NCI-H2171 treated with DMSO at 0.1 percent for 48 hours (cell line): ENCODE measurements around the gene KCNIP4.

Experiments
- DNase-seq: peaks from one replicate; lab custom pipeline; 2025; lab: John Stamatoyannopoulos, UW

Gene KCNIP4

DNA sequence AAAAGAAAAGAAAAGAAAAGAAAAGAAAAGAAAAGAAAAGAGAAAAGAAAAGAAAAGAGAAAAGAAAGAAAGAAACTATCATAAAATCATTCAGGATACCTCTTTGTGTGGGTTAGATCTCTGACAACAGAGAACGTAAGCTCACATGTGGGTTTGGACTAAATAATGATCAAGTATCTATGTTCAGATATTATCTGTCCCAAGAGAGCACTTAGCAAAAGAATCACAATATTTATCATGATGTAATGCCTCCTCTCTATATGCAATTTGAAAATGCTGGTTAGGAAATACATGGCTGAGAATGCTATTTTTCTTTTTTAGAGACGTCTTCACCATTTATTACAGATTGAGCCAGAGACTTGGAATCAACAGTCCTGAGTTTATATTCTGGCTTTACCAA is 191.3 kb downstream of the KCNIP4 start:
- no peak for DNase-seq

DNA sequence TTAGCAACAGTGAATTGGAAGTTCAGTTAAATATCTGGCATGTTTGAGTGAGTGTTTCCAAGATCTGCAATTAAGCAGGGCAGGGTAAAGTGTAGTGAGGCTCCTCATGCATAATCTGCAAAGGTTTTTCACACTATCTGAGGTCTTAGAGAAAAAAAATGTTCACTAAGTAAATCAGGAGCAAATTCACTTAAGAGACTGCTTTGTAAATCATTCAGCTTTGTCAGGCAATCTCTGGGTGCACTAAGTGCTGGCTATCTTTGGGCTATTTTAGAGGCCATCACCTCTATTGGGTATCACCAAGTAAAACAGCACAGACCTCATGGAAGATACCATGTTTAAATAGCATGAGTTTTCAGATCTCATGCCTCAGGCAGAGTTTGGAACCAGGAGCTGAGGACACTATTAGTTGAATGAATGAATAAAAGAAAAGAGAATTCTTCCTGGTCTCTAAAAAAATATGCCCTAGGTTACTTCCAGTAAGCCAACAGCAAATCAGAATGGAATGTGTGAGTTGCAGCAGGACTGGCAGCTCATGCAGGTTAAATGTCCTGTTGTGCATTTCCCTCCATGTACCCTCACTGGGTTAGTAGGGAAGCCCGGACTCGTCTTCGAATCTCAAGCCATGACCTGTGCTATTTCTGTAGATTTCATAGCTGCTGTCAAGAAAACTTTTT is 195.3 kb downstream of the KCNIP4 start:
- no peak for DNase-seq

DNA sequence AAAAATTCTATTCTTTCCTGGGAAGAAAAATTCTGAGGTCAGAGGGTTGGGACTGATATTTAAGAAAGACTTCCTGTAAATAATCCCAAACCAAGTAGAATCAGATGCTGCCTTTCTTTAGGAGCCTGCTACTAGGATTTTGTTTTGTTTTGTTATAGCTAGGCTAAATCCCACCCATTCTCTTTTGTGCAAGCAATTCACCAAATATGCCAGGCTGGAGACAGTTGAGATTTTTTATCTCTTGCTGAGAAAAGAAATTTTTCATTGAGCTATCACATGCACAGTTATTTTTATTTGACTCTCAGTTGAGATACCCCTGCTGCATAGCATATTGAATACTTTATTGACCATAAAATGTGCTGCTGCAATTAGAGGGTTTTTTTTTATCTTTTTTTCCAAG is 196.0 kb downstream of the KCNIP4 start:
- DNase-seq: no peak

DNA sequence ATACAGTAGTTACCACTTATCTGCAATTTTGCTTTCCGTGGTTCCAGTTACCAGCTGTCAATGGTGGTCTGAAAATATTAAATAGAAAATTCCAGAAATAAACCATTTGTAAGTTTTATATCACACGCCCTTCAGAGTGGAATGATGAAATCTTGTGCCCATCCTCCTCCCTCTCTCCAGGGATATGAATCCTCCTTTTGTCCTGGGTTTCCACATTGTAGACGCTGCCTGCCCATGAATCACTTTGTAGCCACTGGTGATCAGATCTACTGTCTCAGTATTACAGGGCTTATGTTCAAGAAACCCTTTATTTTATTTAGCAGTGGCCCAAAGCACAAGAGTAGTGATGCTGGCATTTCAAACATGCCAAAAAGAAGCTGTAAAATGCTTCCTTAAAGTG is 198.6 kb downstream of the KCNIP4 start:
- DNase-seq: no peak

DNA sequence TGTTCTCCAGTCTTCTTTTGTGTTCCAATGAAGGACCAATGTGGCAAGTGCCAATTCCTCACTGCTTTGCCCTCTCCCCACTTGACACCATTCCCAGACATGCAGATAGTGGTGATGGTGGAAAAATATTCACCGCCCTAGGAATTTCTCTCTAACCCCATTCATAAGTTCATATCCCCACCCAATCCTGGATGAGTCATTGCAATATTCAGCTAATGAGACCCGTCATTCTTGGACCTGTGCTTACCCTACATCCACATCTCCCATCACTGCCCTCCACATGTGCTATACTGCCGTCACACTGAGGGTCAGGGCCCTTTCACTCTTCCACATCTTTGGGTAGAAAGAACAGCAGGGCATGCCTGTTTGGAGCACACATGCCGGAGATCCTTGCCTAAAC is 199.2 kb downstream of the KCNIP4 start:
- no peak for DNase-seq

DNA sequence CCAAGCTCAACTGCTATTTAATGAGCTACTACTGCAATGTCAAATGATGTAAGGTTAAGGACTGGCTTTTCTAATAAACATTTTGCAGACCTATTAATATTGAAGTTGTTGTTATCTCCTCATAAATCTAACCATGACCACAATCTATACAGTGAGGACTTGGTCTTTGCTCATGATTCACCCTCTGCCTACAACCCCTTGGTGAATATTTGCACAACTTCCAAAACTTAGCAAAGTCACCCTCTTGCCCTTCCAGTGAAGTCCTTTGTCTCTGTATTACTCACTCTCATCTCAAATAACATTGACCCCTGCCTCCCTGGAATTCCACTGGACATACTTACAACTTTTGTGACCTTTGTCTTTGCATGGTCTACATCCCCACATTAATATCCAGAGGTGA is 204.5 kb downstream of the KCNIP4 start:
- no peak for DNase-seq

DNA sequence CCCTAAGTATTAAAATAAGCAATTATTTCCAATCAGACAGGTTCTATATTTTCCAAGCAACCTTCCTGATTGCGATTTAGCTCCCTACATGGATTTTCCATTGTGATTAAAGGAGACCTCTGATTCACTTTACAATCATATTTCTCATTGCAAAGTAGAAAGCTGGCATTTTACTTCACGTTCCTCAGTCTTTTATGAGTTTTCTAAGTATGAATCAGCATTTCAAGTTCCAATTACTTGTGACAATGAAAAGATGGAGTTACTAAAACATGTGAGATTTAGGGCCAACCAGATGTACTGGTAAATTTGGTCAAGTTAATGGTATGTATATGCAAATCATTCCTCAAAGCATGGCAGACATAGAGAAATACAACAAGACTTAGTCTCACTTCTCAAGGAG is 206.2 kb downstream of the KCNIP4 start:
- no peak for DNase-seq

DNA sequence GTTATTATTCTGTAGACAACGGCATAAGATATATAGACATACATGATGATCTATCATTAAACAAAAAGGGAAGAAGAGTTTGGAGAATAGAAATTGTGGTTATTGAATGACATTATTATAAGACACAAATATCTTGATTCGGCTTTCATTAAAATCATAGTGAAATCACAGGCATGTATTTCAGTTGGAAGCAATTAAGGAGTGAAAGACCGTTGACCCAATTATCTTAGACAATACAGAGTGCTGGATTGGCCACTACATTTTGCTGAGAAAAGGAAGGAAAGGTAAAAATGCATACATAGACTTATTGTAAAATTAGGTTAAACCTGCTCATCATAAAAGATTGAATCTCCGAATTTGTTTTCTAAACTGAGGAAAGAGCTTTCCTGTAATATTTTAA is 209.8 kb downstream of the KCNIP4 start:
- DNase-seq: no peak

DNA sequence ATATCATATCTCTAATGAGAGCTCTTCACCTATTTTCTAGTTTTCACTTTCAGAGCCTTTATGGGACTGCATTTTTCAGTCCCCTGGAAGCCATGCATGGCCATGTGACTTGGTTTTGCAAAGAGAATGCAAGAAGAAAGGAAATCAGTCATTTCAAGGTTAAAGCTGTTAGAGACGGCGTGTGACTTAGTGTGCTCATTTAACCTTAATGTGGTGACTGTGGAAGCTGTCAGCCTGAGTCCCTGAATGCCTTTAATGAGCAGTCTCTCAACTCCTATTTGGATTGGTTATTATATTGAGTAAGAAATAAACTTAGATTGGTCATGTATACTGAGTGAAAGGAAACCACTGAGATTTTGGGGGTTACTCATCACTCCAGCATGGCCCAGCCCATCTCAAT is 212.7 kb downstream of the KCNIP4 start:
- no peak for DNase-seq

DNA sequence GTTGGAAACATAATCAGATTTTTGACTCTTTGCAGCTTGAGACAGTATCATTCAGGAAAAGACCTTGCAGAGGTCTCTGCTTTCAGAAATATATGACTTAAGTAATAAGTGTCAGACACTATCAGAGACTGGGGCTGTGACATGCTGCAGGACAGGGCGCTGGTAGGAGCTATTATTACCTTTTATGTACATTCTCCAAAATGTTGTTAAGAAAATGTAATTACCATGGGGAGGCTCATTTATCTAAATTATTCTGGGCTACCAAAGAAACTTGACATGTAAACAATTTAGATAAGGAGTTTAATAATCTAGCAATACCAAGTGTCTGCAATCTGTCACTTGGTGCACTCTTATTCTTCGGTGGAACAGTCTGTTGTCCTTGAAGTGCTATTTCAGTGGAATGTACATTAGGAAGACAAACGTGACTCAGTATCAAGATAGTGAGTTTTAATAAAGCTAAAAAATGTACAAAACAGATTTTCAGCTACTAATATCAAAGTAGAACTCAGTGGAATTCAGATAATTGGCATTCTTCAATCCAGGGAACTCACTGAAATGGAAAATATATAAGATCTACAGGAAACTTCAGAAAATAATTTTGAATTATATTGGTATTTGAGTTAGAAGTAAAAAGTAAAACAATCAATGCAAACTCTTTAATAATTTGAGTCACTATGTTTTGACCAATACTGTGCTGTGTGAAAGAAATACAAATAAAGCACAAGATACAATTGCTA is 214.5 kb downstream of the KCNIP4 start:
- DNase-seq: no peak

DNA sequence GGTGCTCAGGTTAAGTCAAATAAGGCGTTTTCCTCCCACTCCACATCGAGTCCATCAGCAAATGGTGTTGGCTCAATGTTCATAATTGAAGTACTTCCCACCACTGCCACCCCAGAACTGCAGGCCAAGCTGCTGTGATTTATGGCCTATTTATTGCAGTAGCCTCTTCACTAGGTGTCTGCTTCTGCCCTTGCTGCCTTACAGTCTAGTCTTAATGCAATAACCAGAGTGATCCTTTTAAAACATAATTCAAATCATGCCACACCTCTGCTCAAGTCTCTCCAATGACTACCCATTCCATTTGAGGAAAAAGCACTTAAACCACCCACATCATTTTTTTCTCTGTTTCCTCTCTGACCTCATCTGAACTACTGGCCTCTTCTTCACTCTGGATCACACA is 220.3 kb downstream of the KCNIP4 start:
- no peak for DNase-seq

DNA sequence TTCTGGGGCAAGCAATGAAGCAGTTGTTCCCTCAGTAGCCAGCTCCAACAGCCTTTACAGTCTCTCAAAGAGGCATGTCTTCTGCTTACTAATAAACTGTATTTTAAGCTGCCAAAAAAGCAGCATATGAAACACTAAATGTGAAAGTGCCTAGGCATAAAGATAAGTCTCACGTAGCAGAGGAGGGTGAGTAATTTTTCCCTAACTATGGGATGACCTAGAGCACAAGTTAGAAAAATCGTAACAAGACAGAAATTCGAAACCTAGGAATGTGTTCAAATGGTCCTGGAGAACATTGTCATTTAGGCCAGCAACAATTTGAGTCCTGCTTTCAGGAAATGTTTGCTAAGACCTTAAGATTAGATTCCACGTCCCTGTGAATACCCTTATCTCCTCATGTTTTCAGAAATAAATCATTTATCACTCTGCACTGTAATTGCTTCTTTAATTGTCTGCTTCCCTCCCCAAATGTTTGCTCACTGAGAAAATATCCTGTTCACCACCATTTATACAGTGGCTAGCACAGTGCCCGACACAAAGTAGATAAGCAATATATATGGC is 222.2 kb downstream of the KCNIP4 start:
- DNase-seq: no peak

DNA sequence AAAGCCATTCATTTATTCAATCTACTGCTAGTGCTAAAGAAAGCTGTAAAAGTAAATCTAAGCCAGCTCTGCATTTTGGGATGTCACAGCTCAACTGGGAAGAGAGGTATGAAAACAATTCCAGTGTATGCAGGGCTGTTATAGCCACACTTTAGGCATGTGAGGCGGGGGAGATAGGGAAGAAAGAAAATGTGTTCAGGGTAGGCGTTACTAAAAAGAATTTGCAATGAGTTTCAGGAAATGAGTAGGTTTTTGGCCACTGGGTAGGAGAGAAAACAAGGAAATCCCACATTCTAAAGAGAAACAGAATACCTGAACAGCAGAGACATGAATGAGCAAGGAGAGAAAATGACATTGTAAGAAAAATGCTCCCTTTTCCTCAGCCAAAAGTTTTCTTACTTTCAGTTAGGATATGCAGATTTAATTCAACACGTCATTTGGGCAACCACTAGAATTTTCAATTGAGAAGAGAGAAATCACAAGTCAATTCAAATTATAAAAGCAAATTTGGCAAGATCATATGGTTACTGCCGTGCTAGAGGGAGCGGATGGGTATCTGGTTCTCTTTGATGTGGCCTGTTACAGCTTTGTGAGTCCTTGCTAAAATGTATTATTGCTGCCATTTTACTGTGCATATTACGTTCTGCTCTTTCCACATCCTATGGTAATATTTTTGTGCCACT is 226.3 kb downstream of the KCNIP4 start:
- DNase-seq: no peak

DNA sequence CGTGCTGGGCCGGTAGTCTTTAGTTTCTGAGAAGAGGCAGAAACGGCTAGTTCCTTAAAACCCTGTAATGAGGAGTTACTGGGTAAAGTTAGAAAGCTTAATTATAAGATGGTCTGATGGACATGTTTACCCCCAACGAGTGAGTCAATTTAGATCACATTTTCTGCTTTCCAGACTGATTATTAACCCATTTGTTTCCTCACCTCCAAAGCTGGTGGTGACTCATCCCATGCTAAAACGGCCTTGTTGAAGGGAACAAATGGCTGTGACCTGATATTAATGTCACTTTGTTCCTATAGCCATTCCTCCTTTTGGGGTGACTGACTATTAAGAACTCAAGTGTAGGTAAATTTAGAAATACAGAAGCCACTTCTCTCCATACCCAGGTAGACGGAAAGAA is 232.0 kb downstream of the KCNIP4 start:
- no peak for DNase-seq

DNA sequence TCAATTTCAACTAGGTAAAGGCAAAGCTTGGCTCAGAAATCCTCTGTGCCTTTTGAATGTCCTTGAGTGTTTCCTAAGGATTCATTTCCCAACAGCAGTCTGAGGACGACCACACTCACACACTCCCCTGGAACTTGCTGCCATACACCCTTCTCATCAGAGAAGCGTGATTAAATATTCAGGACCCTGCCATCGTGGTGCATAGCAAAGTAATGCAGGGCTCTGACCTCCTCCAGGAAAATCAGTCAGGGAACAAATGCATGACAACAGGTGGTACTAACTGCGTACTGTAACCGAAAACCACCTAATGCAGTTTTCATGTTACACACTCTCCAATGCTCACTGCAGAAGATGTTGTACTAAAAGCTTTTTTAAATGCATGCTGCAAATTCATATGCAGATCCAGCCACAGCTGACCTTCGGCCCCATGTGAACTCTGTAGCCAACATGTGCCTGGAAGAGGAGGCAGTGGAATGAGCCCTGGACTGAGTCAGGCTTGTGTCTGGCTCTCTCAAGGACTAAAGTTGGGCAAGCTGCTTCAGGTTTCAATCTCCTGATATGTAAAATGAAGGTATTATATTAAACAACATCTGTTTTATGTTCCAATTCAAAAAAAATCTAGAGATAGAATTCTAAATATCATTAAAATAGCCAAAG is 238.3 kb downstream of the KCNIP4 start:
- no peak for DNase-seq

DNA sequence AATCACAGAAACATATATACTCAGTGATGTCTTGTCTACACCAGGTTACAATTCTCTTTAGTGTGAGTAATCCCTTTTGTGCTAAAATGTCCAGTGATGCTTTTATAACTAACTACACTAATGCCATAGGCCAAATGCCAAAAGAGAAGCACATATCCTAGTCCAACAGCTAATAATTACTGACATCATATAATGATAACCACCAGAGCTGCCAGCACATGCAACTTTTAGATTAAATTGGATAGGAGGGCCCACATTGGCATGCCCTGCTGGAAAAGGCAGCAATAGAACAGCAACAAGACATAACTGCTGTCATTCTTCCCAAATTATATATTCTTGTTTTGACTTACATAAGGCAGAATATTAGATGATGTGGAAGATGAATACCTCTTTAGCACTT is 238.8 kb downstream of the KCNIP4 start:
- no peak for DNase-seq

DNA sequence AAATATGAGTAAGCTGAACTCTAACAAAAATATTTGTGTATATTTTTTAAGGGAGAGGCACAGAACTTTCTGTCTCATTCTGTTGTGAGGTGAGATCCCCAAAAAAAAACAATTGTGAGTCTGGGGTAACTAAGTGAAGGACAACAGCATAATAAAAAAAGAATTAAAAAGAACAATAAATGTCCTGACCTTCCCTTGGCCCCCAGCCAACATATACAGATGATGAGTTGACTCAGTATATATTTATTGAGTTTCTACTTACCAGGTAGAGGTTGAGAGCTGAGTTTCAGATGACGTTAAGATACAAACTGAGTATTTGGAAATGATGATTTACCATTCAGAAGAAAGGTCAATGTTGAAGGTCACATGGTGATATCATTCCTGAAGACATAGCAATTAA is 239.5 kb downstream of the KCNIP4 start:
- no peak for DNase-seq

DNA sequence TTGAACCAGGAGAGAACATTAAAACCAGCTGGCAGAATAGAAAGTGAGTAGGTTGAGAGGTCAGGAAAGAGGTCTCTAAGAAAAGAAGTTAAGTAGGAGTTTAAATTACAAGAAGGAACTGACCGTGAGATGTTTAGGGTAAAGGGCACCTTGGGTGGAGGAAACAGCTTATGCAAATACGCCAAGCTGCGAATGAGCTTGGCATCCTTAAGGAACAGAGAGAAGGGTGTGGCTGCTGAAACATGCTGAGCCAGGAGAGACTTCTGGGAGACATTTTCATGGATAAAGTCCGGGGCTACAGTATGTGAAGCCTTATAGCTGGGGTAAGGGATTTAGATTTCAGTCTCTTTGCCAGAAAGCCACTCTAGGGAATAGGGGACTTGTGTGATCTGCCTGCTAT is 249.1 kb downstream of the KCNIP4 start:
- no peak for DNase-seq

DNA sequence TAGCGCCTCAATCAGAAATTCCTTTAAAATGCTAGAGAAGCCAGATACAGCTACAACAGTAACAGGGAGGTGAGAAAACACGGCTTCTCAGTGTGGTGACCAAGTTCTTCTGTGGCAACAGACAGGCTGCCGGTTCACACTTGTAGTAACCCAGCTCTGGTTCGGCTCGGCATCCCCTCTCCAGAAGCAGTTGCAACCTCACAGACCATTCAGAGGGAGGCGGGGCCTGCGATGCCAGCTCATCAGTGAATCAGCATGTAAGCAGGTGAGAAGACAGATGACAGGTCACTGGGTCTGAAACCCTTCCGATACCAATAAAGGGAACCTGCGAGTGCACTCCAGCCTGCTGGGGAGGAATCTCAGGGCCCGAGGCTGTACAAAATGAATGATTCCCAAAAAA is 251.0 kb downstream of the KCNIP4 start:
- no peak for DNase-seq

DNA sequence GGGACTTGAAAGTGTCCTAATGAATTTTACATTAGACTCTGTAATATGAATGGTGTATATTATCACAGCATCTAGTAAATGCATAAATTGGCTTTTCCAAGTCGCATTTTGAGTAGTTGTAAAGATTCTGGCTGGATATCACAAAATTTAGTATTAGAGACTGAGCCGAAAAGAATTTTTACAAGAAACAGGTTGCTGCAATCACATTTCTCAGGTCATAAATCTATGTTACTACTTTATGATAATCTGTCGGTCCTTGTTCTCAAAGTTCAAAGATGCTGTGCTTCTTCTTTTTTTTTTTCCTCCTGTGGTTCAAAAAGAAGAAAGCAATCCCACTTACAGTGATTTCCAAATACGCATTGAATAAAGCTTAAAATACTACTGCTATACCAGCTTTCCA is 253.4 kb downstream of the KCNIP4 start:
- DNase-seq: no peak

DNA sequence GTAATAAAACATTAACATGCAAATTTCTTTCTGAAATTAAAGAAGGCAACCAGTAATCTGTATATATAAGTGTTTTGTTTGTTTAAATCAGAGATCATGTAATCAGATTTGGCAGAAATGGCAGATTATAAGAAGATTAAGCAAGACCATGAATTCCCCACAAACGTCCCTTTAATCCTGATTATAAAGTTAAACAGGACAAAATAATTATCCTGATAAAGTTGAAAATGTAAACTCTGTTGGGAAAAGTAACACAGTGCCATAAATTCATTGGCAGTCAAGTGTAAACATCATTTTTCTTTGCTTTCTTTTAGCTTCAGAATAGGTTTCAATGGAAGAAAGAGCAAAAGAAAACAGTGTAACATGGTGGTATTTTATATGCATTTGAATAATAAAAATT is 256.3 kb downstream of the KCNIP4 start:
- no peak for DNase-seq

DNA sequence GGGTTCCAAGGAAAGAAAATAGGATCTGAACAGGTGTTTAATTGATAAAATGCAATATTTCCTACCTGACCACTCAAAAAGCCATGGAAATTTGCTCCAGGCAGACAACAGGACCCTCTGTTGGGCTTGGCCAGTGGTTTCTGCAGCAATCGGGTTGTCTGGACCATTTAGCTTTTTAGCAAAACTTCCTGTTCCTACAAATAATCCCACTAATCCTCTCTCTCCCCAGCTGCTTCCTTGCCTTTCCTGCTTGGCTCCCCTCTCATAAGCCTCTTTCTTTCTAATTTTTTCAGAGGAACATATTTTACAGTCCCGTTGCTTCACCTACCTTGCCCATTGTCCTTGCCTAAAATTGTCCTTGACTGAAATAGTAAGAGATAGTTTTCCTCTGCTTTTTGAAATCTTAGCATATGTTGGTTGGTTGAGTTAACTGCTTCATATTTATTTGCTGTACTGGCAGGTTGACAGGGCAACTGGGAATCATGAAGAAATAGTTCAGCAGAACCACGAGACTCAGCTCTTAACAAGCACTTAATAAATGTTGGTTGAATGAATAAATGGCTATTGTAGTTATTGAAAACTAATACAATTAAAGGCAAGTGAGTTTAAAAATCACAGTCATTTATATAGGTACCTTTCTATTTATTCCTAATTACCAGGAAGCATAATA is 259.8 kb downstream of the KCNIP4 start:
- no peak for DNase-seq
